HepG2 (cell line): ENCODE data around the gene HNRNPUL2. TPM values are rescaled to one million over a fixed set of nuclear protein-coding genes. Genes with fewer than 3 reads are reported as not detected.
A peak's percentile ranks its signal among the peaks of the same experiment; 100 is the strongest.

Experiments used
- ATF2 ChIP-seq: sonication (generic); formaldehyde crosslinking; IDR thresholded peaks from 2 replicates; pipeline ENCODE4 v1.4.0; 2020; ENCODE audit warnings: missing genetic modification reagents
- CEBPZ ChIP-seq: IDR thresholded peaks from 2 replicates; pipeline ENCODE4 v1.6.1; 2012; ENCODE audit warnings: low read length, improper control_type of control experiment
- CTCF ChIP-seq: sonication (generic); formaldehyde crosslinking; IDR thresholded peaks from 2 replicates; pipeline ENCODE4 v1.5.0; 2020; ENCODE audit warnings: mild to moderate bottlenecking, missing genetic modification reagents, moderate library complexity
- ETS1 ChIP-seq: sonication (generic); formaldehyde crosslinking; IDR thresholded peaks from 2 replicates; pipeline ENCODE4 v1.4.0; 2020; ENCODE audit warnings: missing genetic modification reagents
- ETV5 ChIP-seq: IDR thresholded peaks from 2 replicates; pipeline ENCODE4 v1.6.1; 2018; ENCODE audit warnings: missing biosample characterization, missing genetic modification reagents, inconsistent platforms, borderline replicate concordance
- JUND ChIP-seq: sonication (generic); formaldehyde crosslinking; IDR thresholded peaks from 2 replicates; pipeline ENCODE4 v1.8.0; 2022; ENCODE audit warnings: mild to moderate bottlenecking, missing genetic modification reagents
- KDM5B ChIP-seq: sonication (generic); formaldehyde crosslinking; IDR thresholded peaks from 2 replicates; pipeline ENCODE4 v1.4.0; 2020; ENCODE audit warnings: missing genetic modification reagents, mild to moderate bottlenecking, borderline replicate concordance
- PRDM4 ChIP-seq: sonication (generic); formaldehyde crosslinking; IDR thresholded peaks from 2 replicates; pipeline ENCODE4 v1.9.0; 2021; ENCODE audit warnings: missing genetic modification reagents, borderline replicate concordance
- RCOR2 ChIP-seq: IDR thresholded peaks from 2 replicates; pipeline ENCODE4 v1.6.1; 2016; ENCODE audit warnings: missing biosample characterization, missing genetic modification reagents
- SIN3A ChIP-seq: IDR thresholded peaks from 2 replicates; pipeline ENCODE4 v1.6.1; 2011; ENCODE audit warnings: low read depth, mild to moderate bottlenecking, control low read depth, low read length, borderline replicate concordance
- ZFP36L1 ChIP-seq: sonication (generic); formaldehyde crosslinking; IDR thresholded peaks from 2 replicates; pipeline ENCODE4 v1.8.0; 2022; ENCODE audit warnings: mild to moderate bottlenecking, missing genetic modification reagents, moderate library complexity
- ZKSCAN1 ChIP-seq: fragments of 150-350 bp; IDR thresholded peaks from 2 replicates; pipeline ENCODE4 v1.6.1; 2014; ENCODE audit warnings: low read length
- ZNF354B ChIP-seq: sonication (generic); formaldehyde crosslinking; IDR thresholded peaks from 2 replicates; pipeline ENCODE4 v1.8.0; 2022; ENCODE audit warnings: mild to moderate bottlenecking, missing genetic modification reagents
- ZNF607 ChIP-seq: sonication (generic); formaldehyde crosslinking; IDR thresholded peaks from 2 replicates; pipeline ENCODE4 v1.5.1; 2020; ENCODE audit warnings: missing genetic modification reagents, mild to moderate bottlenecking, borderline replicate concordance
- ZNF709 ChIP-seq: sonication (generic); formaldehyde crosslinking; IDR thresholded peaks from 2 replicates; pipeline ENCODE4 v1.5.0; 2020; ENCODE audit warnings: mild to moderate bottlenecking, missing genetic modification reagents
- polyA plus RNA-seq, 8 experiments: library from polyadenylated mRNA; depleted of rRNA in 3 of 8; stranded (reverse) in 7 of 8; unstranded in 1 of 8; fragments of >200 nt; fragmentation: Illumina TruSeq in 4 of 8; extraction: Trizol in 4 of 8; gene quantifications; 2 replicates each; pipeline versions ENCODE4 v1.2.1 to v1.2.3, GENCODE V29; 2011 to 2016; ENCODE audit warnings: low read depth in 4 of 8, missing spikeins in 1 of 8, mixed read lengths in 1 of 8; ENCODE audit not compliant: insufficient read depth in 1 of 8
- total RNA-seq, 5 experiments: library from RNA; depleted of rRNA; stranded (reverse); fragments of >200 nt; fragmentation: Illumina TruSeq; extraction: Trizol; gene quantifications; 2 replicates each; pipeline ENCODE4 v1.2.3, GENCODE V29; 2016; ENCODE audit warnings: low read depth in 1 of 5

The HNRNPUL2 gene
- total and polyA plus RNA-seq, 2 of the 13 experiments (the other 11 are each of a cell fraction or from before 2014, with no cell fraction given): 8.4 to 9.6 TPM

GRCh38 chr11:62705880-62706849, 21.1 kb downstream of the HNRNPUL2 start (continued):
- peak; percentile 72; the same call in 1 of the 2 replicates for TF ChIP-seq ZNF709
- no peak for TF ChIP-seq ZNF607
- no peak for TF ChIP-seq CEBPZ
- TF ChIP-seq ZKSCAN1: no peak
- TF ChIP-seq JUND (CRISPR knock-in tag): no peak
- no peak for TF ChIP-seq ZNF354B (CRISPR knock-in tag)
- peak; percentile 86; the same call in 1 of the 2 replicates for TF ChIP-seq SIN3A
- no peak for TF ChIP-seq CTCF
- TF ChIP-seq ETV5 (CRISPR knock-in tag): peak; percentile 64; the same call in 1 of the 2 replicates
- no peak for TF ChIP-seq ETS1 (CRISPR knock-in tag)
- no peak for TF ChIP-seq PRDM4
- no peak for TF ChIP-seq ZFP36L1
- TF ChIP-seq ATF2 (CRISPR knock-in tag): no peak
- TF ChIP-seq KDM5B (CRISPR knock-in tag): peak; percentile 49
- no peak for TF ChIP-seq RCOR2
